Measurements from ENCODE around the gene MTURN.

GRCh38 chr7:30090111-30090510, 44.7 kb upstream of the MTURN start:
- TF ChIP-seq, protein P1, sequence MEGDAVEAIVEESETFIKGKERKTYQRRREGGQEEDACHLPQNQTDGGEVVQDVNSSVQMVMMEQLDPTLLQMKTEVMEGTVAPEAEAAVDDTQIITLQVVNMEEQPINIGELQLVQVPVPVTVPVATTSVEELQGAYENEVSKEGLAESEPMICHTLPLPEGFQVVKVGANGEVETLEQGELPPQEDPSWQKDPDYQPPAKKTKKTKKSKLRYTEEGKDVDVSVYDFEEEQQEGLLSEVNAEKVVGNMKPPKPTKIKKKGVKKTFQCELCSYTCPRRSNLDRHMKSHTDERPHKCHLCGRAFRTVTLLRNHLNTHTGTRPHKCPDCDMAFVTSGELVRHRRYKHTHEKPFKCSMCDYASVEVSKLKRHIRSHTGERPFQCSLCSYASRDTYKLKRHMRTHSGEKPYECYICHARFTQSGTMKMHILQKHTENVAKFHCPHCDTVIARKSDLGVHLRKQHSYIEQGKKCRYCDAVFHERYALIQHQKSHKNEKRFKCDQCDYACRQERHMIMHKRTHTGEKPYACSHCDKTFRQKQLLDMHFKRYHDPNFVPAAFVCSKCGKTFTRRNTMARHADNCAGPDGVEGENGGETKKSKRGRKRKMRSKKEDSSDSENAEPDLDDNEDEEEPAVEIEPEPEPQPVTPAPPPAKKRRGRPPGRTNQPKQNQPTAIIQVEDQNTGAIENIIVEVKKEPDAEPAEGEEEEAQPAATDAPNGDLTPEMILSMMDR (conservative IDR thresholded peaks at IDR 0.05; ENCODE audit: low read depth, low read length): no peak
- TF ChIP-seq EZH2 (IDR thresholded peaks at IDR 0.05; ENCODE audit: low read length, unreplicated experiment) (no peak), EZH2phosphoT487 (IDR thresholded peaks at IDR 0.05; ENCODE audit: borderline replicate concordance, low read length) (no peak)

All from PC-3 (cell line).